ENCODE data around the gene GPBP1.
"Not testable (repeated sequence)": the region's sequence is repeated elsewhere in the genome, so short reads cannot be mapped to it uniquely, and the experiment has no call there.

The GPBP1 gene

GRCh38 chr5:57298295-57298984 is 124.6 kb downstream of the GPBP1 start:
- no peak for DNase-seq

GRCh38 chr5:57298985-57299491 is 125.2 kb downstream of the GPBP1 start:
- DNase-seq: no peak

DNA sequence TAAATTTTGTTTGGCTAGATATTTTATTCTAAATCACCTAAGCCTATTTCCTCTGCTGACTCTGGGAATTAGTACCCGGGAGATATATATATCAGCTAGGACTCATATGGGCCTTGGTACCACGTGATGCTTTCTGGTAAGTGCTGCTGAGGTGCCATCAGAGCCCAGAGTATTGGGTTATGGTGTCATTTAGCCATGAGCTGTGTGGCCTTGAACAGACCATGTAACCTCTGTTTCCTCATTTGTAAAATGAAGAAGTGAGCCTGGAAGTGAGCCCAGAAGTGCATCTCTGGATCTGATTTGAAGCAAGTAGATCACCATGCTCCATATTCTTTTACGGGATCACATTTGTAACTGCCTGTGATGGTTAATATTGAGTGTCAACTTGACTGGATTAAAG is 126.1 kb downstream of the GPBP1 start:
- DNase-seq: no peak

DNA sequence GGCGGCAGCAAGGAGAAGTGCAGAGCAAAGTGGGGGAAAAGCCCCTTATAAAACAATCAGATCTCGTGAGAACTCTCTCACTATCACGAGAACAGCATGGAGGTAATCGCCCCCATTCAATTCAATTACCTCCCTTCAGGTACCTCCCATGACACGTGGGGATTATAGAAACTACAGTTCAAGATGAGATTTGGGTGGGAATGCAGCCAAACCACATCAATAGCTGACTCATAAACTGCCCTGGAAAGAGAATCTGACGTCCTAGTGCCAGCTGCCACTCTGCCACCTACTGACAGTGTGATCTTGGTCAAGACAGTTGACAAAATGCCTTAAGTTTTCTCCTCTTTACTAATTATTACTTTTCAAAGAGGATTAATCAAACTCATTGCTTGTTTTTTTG is 128.3 kb downstream of the GPBP1 start:
- DNase-seq: no peak

DNA sequence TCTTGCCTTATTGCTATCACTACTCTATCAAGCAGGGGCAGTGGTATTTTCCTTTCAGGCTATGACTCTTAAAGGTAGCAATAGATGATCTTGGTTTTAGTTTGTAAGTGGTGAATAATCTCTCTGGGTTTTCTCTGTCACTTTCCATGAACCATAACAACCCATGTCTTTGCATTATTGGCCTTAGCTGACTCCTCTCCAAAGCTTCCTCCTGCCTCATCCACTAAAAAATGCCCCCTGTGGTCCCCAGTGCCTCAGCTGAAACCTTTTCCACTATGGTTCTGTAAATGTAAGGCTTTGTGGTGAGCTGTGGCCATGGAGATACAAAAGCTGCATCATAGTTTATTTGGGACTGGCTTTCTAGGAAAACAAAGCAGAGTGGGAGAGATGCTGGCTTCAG is 128.8 kb downstream of the GPBP1 start:
- DNase-seq: no peak

DNA sequence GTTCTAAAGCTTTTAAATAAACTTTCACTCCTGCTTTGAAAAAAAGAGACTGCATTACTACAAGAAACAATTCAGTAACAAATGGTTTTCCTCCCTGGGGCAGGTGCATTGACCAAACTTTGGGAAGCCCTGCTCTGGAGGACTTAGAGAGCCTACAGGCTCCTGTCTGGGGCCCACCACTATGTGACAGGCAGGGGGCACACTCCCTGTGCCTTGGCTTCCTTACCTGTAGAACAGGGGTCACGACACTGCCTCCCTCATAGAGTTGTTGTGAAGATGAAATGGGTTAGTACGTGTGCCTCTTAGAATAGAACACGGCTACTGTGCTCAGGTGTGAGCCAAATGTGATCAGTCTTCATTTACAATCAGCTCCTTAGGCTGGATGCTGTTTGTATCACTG is 130.1 kb downstream of the GPBP1 start:
- no peak for DNase-seq

DNA sequence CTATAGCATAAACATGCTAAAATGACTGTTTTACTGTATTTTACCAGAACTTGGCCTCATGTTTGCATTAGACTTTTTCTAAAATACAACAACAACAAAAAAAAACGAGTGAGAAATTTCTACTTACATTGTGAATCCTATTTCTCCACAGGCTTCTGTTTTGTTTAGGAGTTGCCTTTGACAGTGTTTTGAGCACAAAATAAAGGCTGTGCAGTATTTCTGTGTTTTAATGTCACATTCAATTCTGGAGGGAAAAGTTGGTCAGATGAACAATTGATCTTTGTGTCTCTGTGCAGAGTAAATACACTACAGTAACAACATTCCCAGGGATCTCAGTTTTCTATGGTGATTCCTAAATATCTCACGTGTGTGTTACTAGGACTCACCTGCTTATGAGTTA is 131.1 kb downstream of the GPBP1 start:
- DNase-seq: no peak

GRCh38 chr5:57306359-57306758 is 132.5 kb downstream of the GPBP1 start:
- DNase-seq: no peak

DNA sequence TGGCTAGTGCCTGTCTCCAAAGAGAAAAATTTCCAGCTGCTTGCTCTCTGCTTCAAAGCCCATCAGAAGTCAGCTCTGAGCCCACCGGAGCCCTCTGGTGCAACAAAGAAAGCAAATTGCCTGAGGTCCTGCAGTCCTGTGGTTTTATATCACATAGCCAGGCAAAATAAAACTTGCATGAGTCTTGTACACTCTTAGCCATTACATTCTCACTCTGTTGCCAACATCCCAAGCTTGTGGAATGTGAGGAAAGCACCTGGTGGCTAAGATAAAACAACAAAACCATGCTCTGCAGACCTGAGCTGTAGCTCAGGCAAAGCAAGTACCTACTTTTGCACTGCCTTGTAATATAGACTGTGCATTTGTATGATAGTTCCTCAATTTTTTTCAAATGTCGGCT is 133.7 kb downstream of the GPBP1 start:
- no peak for DNase-seq

GRCh38 chr5:57309022-57309421 is 135.2 kb downstream of the GPBP1 start:
- DNase-seq: not testable (repeated sequence)

GRCh38 chr5:57311251-57311650 is 137.4 kb downstream of the GPBP1 start:
- no peak for DNase-seq

GRCh38 chr5:57311921-57312735 is 138.3 kb downstream of the GPBP1 start:
- no peak for DNase-seq

DNA sequence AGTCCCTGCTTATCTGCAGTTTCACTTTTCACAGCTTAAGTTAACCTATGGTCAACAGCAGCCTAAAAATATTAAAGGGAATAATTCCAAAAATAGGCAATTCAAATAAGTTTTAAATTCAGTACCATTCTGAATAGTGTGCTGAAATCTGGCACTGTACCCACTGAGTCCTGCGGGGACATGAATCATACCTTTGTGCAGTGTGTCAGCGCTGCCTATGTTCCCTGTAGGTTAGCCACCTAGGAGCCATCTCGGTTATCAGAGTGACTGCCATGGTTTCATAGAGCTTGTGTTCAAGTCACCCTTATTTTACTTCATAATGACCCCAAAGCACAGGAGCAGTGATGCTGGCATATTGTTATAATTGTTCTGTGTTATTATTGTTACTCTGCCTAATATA is 139.9 kb downstream of the GPBP1 start:
- DNase-seq: no peak
